Endothelial cell of umbilical vein (primary cell): ENCODE data around the gene TGIF1.
"Not testable (repeated sequence)": the region's sequence is repeated elsewhere in the genome, so short reads cannot be mapped to it uniquely, and the experiment has no call there.

Experiments
- EZH2 ChIP-seq: IDR thresholded peaks from 2 replicates; pipeline ENCODE4 v1.6.1; 2012; ENCODE audit warnings: borderline replicate concordance, low read depth, mild to moderate bottlenecking, moderate library complexity, low read length, inconsistent platforms; ENCODE audit not compliant: severe bottlenecking
- FOS ChIP-seq: IDR thresholded peaks from 2 replicates; pipeline ENCODE4 v1.6.1; 2011; ENCODE audit warnings: mild to moderate bottlenecking, low read length, moderate library complexity, borderline replicate concordance; ENCODE audit not compliant: insufficient read depth
- GATA2 ChIP-seq: IDR thresholded peaks from 2 replicates; pipeline ENCODE4 v1.7.0; 2011; ENCODE audit warnings: low read depth, mild to moderate bottlenecking, moderate library complexity, mixed read lengths, low read length; ENCODE audit not compliant: insufficient read length, insufficient read depth
- JUN ChIP-seq: IDR thresholded peaks from 2 replicates; pipeline ENCODE4 v1.6.1; 2011; ENCODE audit warnings: borderline replicate concordance, low read depth; ENCODE audit not compliant: insufficient read length, insufficient read depth
- MYC ChIP-seq: IDR thresholded peaks from one replicate; pipeline ENCODE4 v1.6.1; 2011; ENCODE audit warnings: mild to moderate bottlenecking, low read depth, low read length
- POLR2A ChIP-seq: IDR thresholded peaks from 2 replicates; pipeline ENCODE4 v1.6.1; 2012; ENCODE audit warnings: low read depth, mild to moderate bottlenecking, control low read depth, low read length
- POLR2AphosphoS5 ChIP-seq: IDR thresholded peaks from 2 replicates; pipeline ENCODE4 v1.6.1; 2012; ENCODE audit warnings: low read depth, mild to moderate bottlenecking, control low read depth, low read length, moderate library complexity; ENCODE audit not compliant: insufficient read depth
- TF ChIP-seq, protein P1 (sequence below), 2 donors: IDR thresholded peaks; 1 replicate in 1 of 2; 2 replicates in 1 of 2; pipeline ENCODE4 v1.5.1; 2011; ENCODE audit warnings: low read length in 2 of 2, mild to moderate bottlenecking in 2 of 2, moderate library complexity in 2 of 2, control low read depth in 1 of 2, inconsistent platforms in 1 of 2, low read depth in 1 of 2; ENCODE audit not compliant: insufficient read depth in 1 of 2; ENCODE audit errors: extremely low read depth in 1 of 2
- TF ChIP-seq, protein P2 (sequence below): IDR thresholded peaks from 2 replicates; pipeline ENCODE4 v1.6.1; 2011; ENCODE audit not compliant: insufficient read depth, insufficient read length

GRCh38 chr18:3472121-3472520, 22.1 kb downstream of the TGIF1 start:
- TF ChIP-seq POLR2A, EZH2, POLR2AphosphoS5, FOS, JUN, GATA2, MYC: not testable (repeated sequence)
- TF ChIP-seq, protein P1, sequence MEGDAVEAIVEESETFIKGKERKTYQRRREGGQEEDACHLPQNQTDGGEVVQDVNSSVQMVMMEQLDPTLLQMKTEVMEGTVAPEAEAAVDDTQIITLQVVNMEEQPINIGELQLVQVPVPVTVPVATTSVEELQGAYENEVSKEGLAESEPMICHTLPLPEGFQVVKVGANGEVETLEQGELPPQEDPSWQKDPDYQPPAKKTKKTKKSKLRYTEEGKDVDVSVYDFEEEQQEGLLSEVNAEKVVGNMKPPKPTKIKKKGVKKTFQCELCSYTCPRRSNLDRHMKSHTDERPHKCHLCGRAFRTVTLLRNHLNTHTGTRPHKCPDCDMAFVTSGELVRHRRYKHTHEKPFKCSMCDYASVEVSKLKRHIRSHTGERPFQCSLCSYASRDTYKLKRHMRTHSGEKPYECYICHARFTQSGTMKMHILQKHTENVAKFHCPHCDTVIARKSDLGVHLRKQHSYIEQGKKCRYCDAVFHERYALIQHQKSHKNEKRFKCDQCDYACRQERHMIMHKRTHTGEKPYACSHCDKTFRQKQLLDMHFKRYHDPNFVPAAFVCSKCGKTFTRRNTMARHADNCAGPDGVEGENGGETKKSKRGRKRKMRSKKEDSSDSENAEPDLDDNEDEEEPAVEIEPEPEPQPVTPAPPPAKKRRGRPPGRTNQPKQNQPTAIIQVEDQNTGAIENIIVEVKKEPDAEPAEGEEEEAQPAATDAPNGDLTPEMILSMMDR (IDR thresholded peaks at IDR 0.05; ENCODE audit: extremely low read depth in 1 of 2, insufficient read depth in 1 of 2, low read depth in 1 of 2, low read length in 2 of 2): not testable (repeated sequence)
- TF ChIP-seq, protein P2, sequence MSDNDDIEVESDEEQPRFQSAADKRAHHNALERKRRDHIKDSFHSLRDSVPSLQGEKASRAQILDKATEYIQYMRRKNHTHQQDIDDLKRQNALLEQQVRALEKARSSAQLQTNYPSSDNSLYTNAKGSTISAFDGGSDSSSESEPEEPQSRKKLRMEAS: not testable (repeated sequence)
